Gastrocnemius medialis (tissue), 4 donors: Measurements from ENCODE around the gene PNPLA6.

Source experiments
- POLR2A ChIP-seq, 2 donors: fragments of 450-650 bp; IDR thresholded peaks; one replicate each; pipeline ENCODE4 v1.6.1; 2017; ENCODE audit warnings: antibody characterized with exemption in 2 of 2, mild to moderate bottlenecking in 2 of 2, moderate library complexity in 2 of 2
- TF ChIP-seq, protein P1 (sequence below), 5 experiments: fragments of 450-650 bp in 3 of 5; fragments of 200-600 bp in 2 of 5; sonication (generic) in 2 of 5; IDR thresholded peaks in 4 of 5; conservative IDR thresholded peaks in 1 of 5; 1 replicate in 4 of 5; 2 replicates in 1 of 5; pipeline ENCODE4 v1.5.1; 2016 to 2019; ENCODE audit warnings: antibody characterized with exemption in 5 of 5, mild to moderate bottlenecking in 3 of 5, moderate library complexity in 3 of 5

DNA sequence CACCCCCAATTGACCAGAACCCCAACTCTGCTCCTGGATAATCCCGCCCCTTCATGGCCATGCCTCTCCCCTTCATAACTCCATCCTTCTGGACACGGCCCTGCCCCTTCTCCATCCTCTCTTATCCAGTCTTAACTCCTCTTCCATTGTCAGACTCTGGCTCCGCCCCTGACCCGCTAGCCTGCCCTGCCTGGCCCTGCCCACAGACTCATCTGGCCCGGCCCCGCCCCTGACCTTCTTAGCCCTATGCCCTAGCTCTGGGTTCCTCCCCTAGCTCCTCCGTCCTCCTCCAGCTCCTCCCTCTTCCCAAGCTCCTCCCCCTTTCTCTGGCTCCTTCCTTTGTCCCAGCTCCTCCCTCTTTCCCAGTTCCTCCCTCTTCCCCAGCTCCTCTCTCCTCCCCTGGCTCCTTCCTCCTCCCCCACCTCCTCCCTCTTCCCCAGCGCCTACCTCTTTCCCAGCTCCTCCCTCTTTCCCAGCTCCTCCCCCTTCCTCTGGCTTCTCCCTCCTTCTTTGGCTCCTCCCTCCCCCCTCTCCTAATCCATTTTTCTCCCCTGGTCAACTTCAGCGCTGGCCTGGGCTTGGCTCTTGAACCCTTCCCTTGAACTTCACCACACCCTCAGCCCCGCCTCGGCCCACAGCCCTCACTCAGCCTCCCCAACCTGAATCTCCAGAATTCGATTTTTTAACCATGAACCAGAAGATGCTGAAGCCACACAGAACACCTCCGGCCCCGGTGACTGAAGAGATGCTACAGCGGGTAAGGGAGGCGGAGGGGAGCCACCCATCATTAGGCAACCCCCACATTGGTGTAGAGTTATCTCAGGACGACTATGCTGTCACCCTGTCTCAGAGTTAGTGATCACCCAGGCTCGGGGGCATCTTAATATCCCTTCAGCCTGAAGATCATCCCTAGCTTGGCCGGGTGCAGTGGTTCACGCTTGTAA is 28.9 kb upstream of the PNPLA6 start:
- TF ChIP-seq, protein P1, sequence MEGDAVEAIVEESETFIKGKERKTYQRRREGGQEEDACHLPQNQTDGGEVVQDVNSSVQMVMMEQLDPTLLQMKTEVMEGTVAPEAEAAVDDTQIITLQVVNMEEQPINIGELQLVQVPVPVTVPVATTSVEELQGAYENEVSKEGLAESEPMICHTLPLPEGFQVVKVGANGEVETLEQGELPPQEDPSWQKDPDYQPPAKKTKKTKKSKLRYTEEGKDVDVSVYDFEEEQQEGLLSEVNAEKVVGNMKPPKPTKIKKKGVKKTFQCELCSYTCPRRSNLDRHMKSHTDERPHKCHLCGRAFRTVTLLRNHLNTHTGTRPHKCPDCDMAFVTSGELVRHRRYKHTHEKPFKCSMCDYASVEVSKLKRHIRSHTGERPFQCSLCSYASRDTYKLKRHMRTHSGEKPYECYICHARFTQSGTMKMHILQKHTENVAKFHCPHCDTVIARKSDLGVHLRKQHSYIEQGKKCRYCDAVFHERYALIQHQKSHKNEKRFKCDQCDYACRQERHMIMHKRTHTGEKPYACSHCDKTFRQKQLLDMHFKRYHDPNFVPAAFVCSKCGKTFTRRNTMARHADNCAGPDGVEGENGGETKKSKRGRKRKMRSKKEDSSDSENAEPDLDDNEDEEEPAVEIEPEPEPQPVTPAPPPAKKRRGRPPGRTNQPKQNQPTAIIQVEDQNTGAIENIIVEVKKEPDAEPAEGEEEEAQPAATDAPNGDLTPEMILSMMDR (IDR thresholded peaks at IDR 0.05 in 4 of 5, conservative IDR thresholded peaks at IDR 0.05 in 1 of 5), result no peak
- TF ChIP-seq POLR2A (IDR thresholded peaks at IDR 0.05), result no peak
